Peyer's patch (tissue), 4 donors: ENCODE measurements around the gene STRN4. TPM values are rescaled to one million over a fixed set of nuclear protein-coding genes. Genes with fewer than 3 reads are reported as not detected.
A peak's percentile ranks its signal among the peaks of the same experiment; 100 is the strongest.

ENCODE experiments used
- DNase-seq, 3 donors: peaks; one replicate each; pipeline ENCODE4 v3.0.0-alpha.2; 2017 to 2019
- H3K27ac ChIP-seq, 4 donors: fragments of 200-600 bp; sonication (generic); one replicate each; pipeline ENCODE4 v1.5.1; 2016 to 2019
- H3K27me3 ChIP-seq, 2 donors: fragments of 200-600 bp; sonication (generic); one replicate each; pipeline ENCODE4 v1.5.1; 2019
- H3K36me3 ChIP-seq, 3 donors: fragments of 200-600 bp; sonication (generic); one replicate each; pipeline ENCODE4 v1.5.1; 2016 to 2019
- H3K4me1 ChIP-seq, 4 donors: fragments of 200-600 bp; sonication (generic); one replicate each; pipeline ENCODE4 v1.5.1; 2016 to 2019
- H3K4me3 ChIP-seq, 4 donors: fragments of 200-600 bp; sonication (generic); 1 replicate in 3 of 4; 2 replicates in 1 of 4; pipeline ENCODE4 v1.5.1; 2016 to 2019; ENCODE audit warnings: mild to moderate bottlenecking in 1 of 4
- H3K9me3 ChIP-seq, 4 donors: fragments of 200-600 bp; sonication (generic); one replicate each; pipeline ENCODE4 v1.5.1; 2016 to 2019; ENCODE audit warnings: mild to moderate bottlenecking in 1 of 4
- CTCF ChIP-seq, 6 experiments: fragments of 450-650 bp in 4 of 6; fragments of 200-600 bp in 2 of 6; sonication (generic) in 1 of 6; IDR thresholded peaks; one replicate each; pipeline ENCODE4 v1.5.1; 2017 to 2019; ENCODE audit warnings: antibody characterized with exemption in 6 of 6, mild to moderate bottlenecking in 3 of 6, moderate library complexity in 1 of 6
- POLR2A ChIP-seq, 2 donors: fragments of 450-650 bp; IDR thresholded peaks; one replicate each; pipeline ENCODE4 v1.5.1; 2017; ENCODE audit warnings: antibody characterized with exemption in 2 of 2, mild to moderate bottlenecking in 2 of 2, moderate library complexity in 2 of 2
- total RNA-seq, 4 donors: library from RNA; depleted of rRNA; stranded (reverse); fragments of >200 nt; gene quantifications; one replicate each; pipeline ENCODE4 v1.1.0, GENCODE V29; 2016

STRN4 gene
- total RNA-seq, 4 donors from 2014 or later = 80.9 to 146 (median 116) TPM

GRCh38 chr19:46753420-46754155 is 7.3 kb upstream of the STRN4 start:
- peaks cover 0 to 14% (median 0%) of the 10 kb centered on the region in 3 donors for H3K36me3 ChIP-seq
- H3K27me3 ChIP-seq = no peaks in the 10 kb centered on the region
- H3K4me1 ChIP-seq = peaks cover 0 to 7% (median 0%) of the 10 kb centered on the region in 4 donors
- no peaks in the 10 kb centered on the region for H3K9me3 ChIP-seq
- no peak overlapping the region for H3K27ac ChIP-seq
- H3K4me3 ChIP-seq = no peak overlapping the region
- peak; percentile 67 to 82 (median 71) for DNase-seq
- peak in 5 of 6 experiments; percentile 35 to 57 (median 55) for TF ChIP-seq CTCF (IDR thresholded peaks at IDR 0.05)
- TF ChIP-seq POLR2A (IDR thresholded peaks at IDR 0.05) = no peak

- no peak overlapping the region for H3K27ac ChIP-seq
- peaks cover 0 to 22% (median 8%) of the 10 kb centered on the region in 4 donors for H3K4me1 ChIP-seq
- DNase-seq = peak; percentile 76 to 88 (median 82)
- H3K36me3 ChIP-seq = no peaks in the 10 kb centered on the region
- no peaks in the 10 kb centered on the region for H3K9me3 ChIP-seq
- TF ChIP-seq CTCF (IDR thresholded peaks at IDR 0.05) (peak; percentile 59 to 83 (median 69)), POLR2A (IDR thresholded peaks at IDR 0.05) (no peak)
- no peaks in the 10 kb centered on the region for H3K27me3 ChIP-seq
- H3K4me3 ChIP-seq = no peak overlapping the region
Measured at GRCh38 chr19:46748325-46749109, 2.3 kb upstream of the STRN4 start.

GRCh38 chr19:46745521-46746280 is 549 bp downstream of the STRN4 start, which contains the start of gene FKRP:
TSS of gene FKRP (plus strand) at chr19:46746057. CDS start at chr19:46755451, 9,394 bp downstream.
- Histone ChIP-seq H3K4me1 (peaks cover 0 to 27% (median 8%) of the 10 kb centered on the region in 4 donors), H3K9me3 (no peaks in the 10 kb centered on the region), H3K27ac (peak within 1 kb of the TSS; percentile 85 to 94 (median 90)), H3K36me3 (peaks cover 0 to 6% (median 0%) of the 10 kb centered on the region in 3 donors), H3K27me3 (no peaks in the 10 kb centered on the region), H3K4me3 (peak within 1 kb of the TSS; percentile 91 to 100 (median 100))
- TF ChIP-seq POLR2A (IDR thresholded peaks at IDR 0.05) (no peak), CTCF (IDR thresholded peaks at IDR 0.05) (no peak)
- peak in 1 of 3 donors; percentile 38 for DNase-seq

- Histone ChIP-seq H3K27me3 (no peaks in the 10 kb centered on the region), H3K36me3 (peaks cover 0 to 6% (median 0%) of the 10 kb centered on the region in 3 donors), H3K9me3 (no peaks in the 10 kb centered on the region), H3K4me1 (peaks cover 0 to 27% (median 8%) of the 10 kb centered on the region in 4 donors), H3K27ac (peak overlapping the region in 1 of 4 donors; percentile 94), H3K4me3 (peak overlapping the region; percentile 91 to 100 (median 100))
- no peak for DNase-seq
- TF ChIP-seq CTCF (IDR thresholded peaks at IDR 0.05) = no peak
- no peak for TF ChIP-seq POLR2A (IDR thresholded peaks at IDR 0.05)
Measured at GRCh38 chr19:46745030-46745429, 1.2 kb downstream of the STRN4 start.
